ENCODE results near the gene MLH3.

GRCh38 chr14:75068294-75069120 is 17.2 kb upstream of the MLH3 start:
- TF ChIP-seq RARB (CRISPR knock-in tag; IDR thresholded peaks at IDR 0.05) (no peak), SNAI2 (CRISPR knock-in tag; IDR thresholded peaks at IDR 0.05) (no peak), ARNTL (CRISPR knock-in tag; IDR thresholded peaks at IDR 0.05; ENCODE audit: borderline replicate concordance, low read depth) (no peak), ZFP3 (CRISPR knock-in tag; IDR thresholded peaks at IDR 0.05) (no peak)
- TF ChIP-seq, protein P1, sequence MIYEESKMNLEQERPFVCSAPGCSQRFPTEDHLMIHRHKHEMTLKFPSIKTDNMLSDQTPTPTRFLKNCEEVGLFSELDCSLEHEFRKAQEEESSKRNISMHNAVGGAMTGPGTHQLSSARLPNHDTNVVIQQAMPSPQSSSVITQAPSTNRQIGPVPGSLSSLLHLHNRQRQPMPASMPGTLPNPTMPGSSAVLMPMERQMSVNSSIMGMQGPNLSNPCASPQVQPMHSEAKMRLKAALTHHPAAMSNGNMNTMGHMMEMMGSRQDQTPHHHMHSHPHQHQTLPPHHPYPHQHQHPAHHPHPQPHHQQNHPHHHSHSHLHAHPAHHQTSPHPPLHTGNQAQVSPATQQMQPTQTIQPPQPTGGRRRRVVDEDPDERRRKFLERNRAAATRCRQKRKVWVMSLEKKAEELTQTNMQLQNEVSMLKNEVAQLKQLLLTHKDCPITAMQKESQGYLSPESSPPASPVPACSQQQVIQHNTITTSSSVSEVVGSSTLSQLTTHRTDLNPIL (CRISPR knock-in tag; IDR thresholded peaks at IDR 0.05; ENCODE audit: low read depth), result no peak
